Hematopoietic multipotent progenitor cell treated with erythropoietin and hydrocortisone succinate and interleukin-3 and kit ligand, for 15 days (in vitro differentiated cells): ENCODE data around the gene S100Z.
A peak's percentile ranks its signal among the peaks of the same experiment; 100 is the strongest.

Experiments
- DNase-seq: peaks from one replicate; pipeline ENCODE4 v3.0.0-alpha.2; 2015; ENCODE audit warnings: low spot score

The S100Z gene

GRCh38 chr5:76953551-76954382, 104.0 kb downstream of the S100Z start:
- no peak for DNase-seq

DNA sequence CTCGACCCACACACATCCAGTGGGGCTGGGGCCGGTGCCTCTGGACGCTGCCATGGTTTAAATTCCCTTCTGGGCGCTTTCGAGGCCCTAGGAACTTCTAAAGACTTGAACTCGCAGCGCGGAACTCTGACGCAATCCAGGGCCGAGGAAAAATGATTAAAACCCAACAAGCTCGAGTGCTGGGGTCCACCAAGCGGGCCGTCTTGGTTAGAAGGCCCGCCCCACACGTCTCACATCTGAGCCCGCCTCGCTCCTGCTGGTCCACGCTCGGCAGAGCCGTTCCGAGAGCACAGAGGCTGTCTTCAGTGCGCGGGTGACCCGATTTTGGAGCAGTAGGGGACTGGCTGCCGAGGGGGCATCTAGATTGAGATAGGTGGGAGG, 104.6 kb downstream of the S100Z start:
- DNase-seq: no peak

DNA sequence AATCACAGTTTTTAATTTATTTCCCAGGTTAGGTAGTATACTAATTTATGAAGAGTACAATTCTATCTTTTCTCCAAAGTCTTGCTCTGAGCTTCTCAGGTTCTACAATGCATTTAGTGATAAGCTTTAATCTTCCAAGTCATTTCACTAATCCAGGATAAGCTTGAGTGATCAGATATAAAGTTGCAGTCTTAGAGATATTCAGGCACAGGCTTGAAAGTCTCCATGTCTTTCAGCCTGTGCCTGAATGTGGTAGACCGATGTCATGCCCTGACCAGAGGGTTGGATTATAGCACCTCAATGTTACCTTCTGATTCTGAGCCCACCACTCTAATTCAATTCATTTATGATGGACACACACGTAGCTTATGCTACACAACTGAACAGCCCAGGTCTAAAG, 106.2 kb downstream of the S100Z start:
- DNase-seq: no peak

DNA sequence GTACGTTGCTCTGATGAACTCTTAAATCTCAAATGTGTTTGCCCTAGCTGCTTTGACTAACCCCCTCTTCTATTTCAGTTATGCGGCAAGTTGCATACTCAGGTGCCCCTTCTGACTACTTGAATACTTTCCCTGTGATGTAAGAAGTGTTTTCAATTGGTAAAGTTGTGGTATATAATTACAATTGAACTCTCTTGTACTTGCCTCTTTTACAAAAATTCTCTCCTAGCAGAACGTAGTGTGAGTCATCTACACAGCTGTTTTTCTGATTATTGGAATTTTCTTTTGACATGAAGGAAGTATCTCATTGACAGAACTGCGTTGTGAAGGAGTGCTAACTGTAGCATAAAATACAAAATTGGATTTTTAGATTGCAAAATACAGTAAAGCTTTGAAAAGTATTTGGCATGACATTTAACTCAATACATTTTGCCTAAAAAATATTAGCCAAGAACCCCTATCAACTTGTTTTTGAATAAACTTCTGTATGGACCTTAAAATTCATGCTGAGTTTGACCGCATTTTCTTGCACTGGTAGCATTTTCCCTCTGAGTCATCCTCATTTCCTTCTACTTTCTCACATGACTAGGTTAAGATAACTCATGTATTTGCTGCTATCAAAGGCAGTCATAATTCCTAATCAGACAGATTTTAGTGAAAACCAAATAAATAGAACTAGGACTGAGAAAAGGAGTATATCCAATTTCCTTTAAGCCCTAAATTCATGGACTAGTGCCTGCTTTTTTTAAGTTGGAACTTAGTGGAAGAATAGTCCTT, 109.4 kb downstream of the S100Z start:
- peak; percentile 61 for DNase-seq

- no peak for DNase-seq
Measured at GRCh38 chr5:76960004-76960625, 110.3 kb downstream of the S100Z start.

DNA sequence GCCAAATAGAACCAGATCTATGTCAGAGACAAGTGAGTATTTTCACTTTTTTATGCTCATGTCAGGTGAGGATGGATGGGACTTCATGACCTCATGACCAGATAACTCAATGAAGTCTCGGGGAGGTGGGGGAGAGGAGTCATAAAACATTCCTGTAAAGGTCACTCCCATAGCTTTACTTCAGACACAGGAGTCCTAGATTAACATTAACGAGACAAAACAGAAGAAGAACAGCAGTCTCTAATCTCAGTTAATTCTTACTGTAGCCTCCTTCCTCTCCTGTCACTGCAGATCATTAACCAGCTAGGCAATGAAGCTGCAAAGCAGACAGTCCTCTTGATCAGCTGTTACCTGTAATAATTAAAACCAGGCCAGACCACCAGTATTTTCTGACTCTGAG, 114.2 kb downstream of the S100Z start:
- no peak for DNase-seq
